IMR-90 (cell line): ENCODE measurements around the gene ATG9A. TPM values are rescaled to one million over a fixed set of nuclear protein-coding genes. Genes with fewer than 3 reads are reported as not detected.

Experiments
- ATAC-seq: fragments of 200-7000 bp; cut with Tn5 transposase; 2 replicates; pipeline ENCODE4 v1.9.1; 2020; ENCODE audit warnings: low read depth, mild to moderate bottlenecking, moderate library complexity
- Bru-seq: library from RNA; stranded (reverse); fragments of 400-500 nt; gene quantifications from one replicate; lab custom pipeline; 2021; lab: Mats Ljungman, UMichigan
- BruChase-seq, 2 experiments: library from RNA; stranded (reverse); fragments of 400-500 nt; gene quantifications; one replicate each; lab custom pipeline; 2021; lab: Mats Ljungman, UMichigan
- BruUV-seq: library from RNA; stranded (reverse); fragments of 400-500 nt; replicated peaks from 2 replicates; lab custom pipeline; 2021; lab: Mats Ljungman, UMichigan
- CTCF ChIA-PET: fragments of 300-600 bp; formaldehyde crosslinking; extraction: SDS; loops from one replicate; lab custom pipeline; 2021; ENCODE audit warnings: antibody characterized with exemption; lab: Yijun Ruan, JAX
- POLR2A ChIA-PET: fragments of 300-600 bp; sonication (Branson Sonifier 250); formaldehyde crosslinking; loops from one replicate; lab custom pipeline; 2022; ENCODE audit warnings: antibody characterized with exemption; ENCODE audit not compliant: unreplicated experiment; lab: Charles Lee
- DNase-seq: peaks from one replicate; pipeline ENCODE4 v3.0.0; 2013
- H2AFZ ChIP-seq: replicated peaks from 2 replicates; pipeline ENCODE3; 2013; ENCODE audit warnings: low read length, mild to moderate bottlenecking; ENCODE audit not compliant: poor library complexity
- H2AK5ac ChIP-seq: 2 replicates; pipeline ENCODE4 v1.6.1; 2013; ENCODE audit warnings: low read depth, low read length, inconsistent platforms
- H2AK9ac ChIP-seq: replicated peaks from 2 replicates; pipeline ENCODE3; 2013; ENCODE audit warnings: mild to moderate bottlenecking, low read depth, low read length, moderate library complexity; ENCODE audit not compliant: poor library complexity
- H2BK120ac ChIP-seq: 2 replicates; pipeline ENCODE4 v1.6.1; 2013; ENCODE audit warnings: low read depth, low read length, inconsistent platforms
- H2BK15ac ChIP-seq: 3 replicates; pipeline ENCODE4 v1.6.1; 2013; ENCODE audit warnings: low read depth, low read length, inconsistent platforms
- H2BK20ac ChIP-seq: 2 replicates; pipeline ENCODE4 v1.6.1; 2013; ENCODE audit warnings: low read depth, mild to moderate bottlenecking, inconsistent platforms, low read length, moderate library complexity
- H2BK5ac ChIP-seq: 2 replicates; pipeline ENCODE4 v1.6.1; 2013; ENCODE audit warnings: mild to moderate bottlenecking, low read depth, low read length, inconsistent platforms; ENCODE audit not compliant: poor library complexity, severe bottlenecking
- H3K14ac ChIP-seq: replicated peaks from 2 replicates; pipeline ENCODE4 v1.6.1; 2013; ENCODE audit warnings: low read depth, low read length, inconsistent platforms
- H3K18ac ChIP-seq: 2 replicates; pipeline ENCODE4 v1.6.1; 2013; ENCODE audit warnings: low read depth, low read length, control low read depth
- H3K23ac ChIP-seq: 2 replicates; pipeline ENCODE4 v1.6.1; 2013; ENCODE audit warnings: low read depth, low read length, inconsistent platforms
- H3K27ac ChIP-seq: 2 replicates; pipeline ENCODE4 v1.5.1; 2013; ENCODE audit warnings: mild to moderate bottlenecking, control low read depth, low read length; ENCODE audit not compliant: insufficient read depth
- H3K27me3 ChIP-seq: 2 replicates; pipeline ENCODE4 v1.6.1; 2013; ENCODE audit warnings: low read length; ENCODE audit not compliant: control insufficient read depth, insufficient read depth
- H3K36me3 ChIP-seq: 2 replicates; pipeline ENCODE4 v1.6.1; 2013; ENCODE audit warnings: low read length, mixed read lengths; ENCODE audit not compliant: control insufficient read depth, insufficient read depth
- H3K4ac ChIP-seq: 2 replicates; pipeline ENCODE4 v1.6.1; 2013; ENCODE audit warnings: low read depth, low read length, inconsistent platforms
- H3K4me1 ChIP-seq: 2 replicates; pipeline ENCODE4 v1.6.1; 2013; ENCODE audit warnings: low read length, mixed read lengths; ENCODE audit not compliant: control insufficient read depth, insufficient read depth
- H3K4me2 ChIP-seq: 2 replicates; pipeline ENCODE4 v1.6.1; 2013; ENCODE audit warnings: low read depth, mild to moderate bottlenecking, control low read depth, low read length, moderate library complexity
- H3K4me3 ChIP-seq: 2 replicates; pipeline ENCODE4 v1.5.1; 2013; ENCODE audit warnings: low read depth, mild to moderate bottlenecking, control low read depth, low read length, moderate library complexity; ENCODE audit not compliant: insufficient read depth
- H3K56ac ChIP-seq: 2 replicates; pipeline ENCODE4 v1.6.1; 2013; ENCODE audit warnings: low read length, inconsistent platforms; ENCODE audit not compliant: insufficient read depth; ENCODE audit errors: extremely low read depth
- H3K79me1 ChIP-seq, 2 experiments: 2 replicates each; pipeline ENCODE4 v1.6.1; 2013; ENCODE audit warnings: low read length in 2 of 2, inconsistent platforms in 1 of 2, low read depth in 1 of 2
- H3K9ac ChIP-seq: 2 replicates; pipeline ENCODE4 v1.6.1; 2013; ENCODE audit warnings: low read depth, low read length, control low read depth
- H3K9me1 ChIP-seq: 2 replicates; pipeline ENCODE4 v1.6.1; 2013; ENCODE audit warnings: low read length, inconsistent platforms; ENCODE audit not compliant: insufficient read depth
- H3K9me3 ChIP-seq: 2 replicates; pipeline ENCODE4 v1.6.1; 2013; ENCODE audit warnings: low read length; ENCODE audit not compliant: control insufficient read depth, insufficient read depth
- H4K20me1 ChIP-seq: 2 replicates; pipeline ENCODE4 v1.6.1; 2013; ENCODE audit warnings: low read length, inconsistent platforms; ENCODE audit not compliant: insufficient read depth
- H4K5ac ChIP-seq: 2 replicates; pipeline ENCODE4 v1.6.1; 2013; ENCODE audit warnings: mild to moderate bottlenecking, low read depth, low read length, control low read depth
- H4K8ac ChIP-seq, 2 experiments: 2 replicates each; pipeline ENCODE4 v1.6.1; 2013; ENCODE audit warnings: low read depth in 2 of 2, low read length in 2 of 2, control low read depth in 1 of 2, inconsistent platforms in 1 of 2
- H4K91ac ChIP-seq: 2 replicates; pipeline ENCODE4 v1.6.1; 2013; ENCODE audit warnings: low read depth, low read length, inconsistent platforms; ENCODE audit not compliant: insufficient read depth
- BHLHE40 ChIP-seq: fragments of 150-350 bp; IDR thresholded peaks from 2 replicates; pipeline ENCODE4 v1.6.1; 2016; ENCODE audit warnings: mild to moderate bottlenecking, low read depth, low read length
- CEBPB ChIP-seq: IDR thresholded peaks from 2 replicates; pipeline ENCODE4 v1.6.1; 2012; ENCODE audit warnings: low read depth, low read length, improper control_type of control experiment
- CHD1 ChIP-seq: IDR thresholded peaks from 2 replicates; pipeline ENCODE4 v1.6.1; 2012; ENCODE audit warnings: low read depth, low read length, improper control_type of control experiment
- ELK1 ChIP-seq: fragments of 150-350 bp; IDR thresholded peaks from 2 replicates; pipeline ENCODE4 v1.6.1; 2016; ENCODE audit warnings: low read depth, mild to moderate bottlenecking, low read length, moderate library complexity, borderline replicate concordance
- FOS ChIP-seq: fragments of 150-350 bp; IDR thresholded peaks from 2 replicates; pipeline ENCODE4 v1.6.1; 2016; ENCODE audit warnings: low read depth, low read length
- MAZ ChIP-seq: IDR thresholded peaks from 2 replicates; pipeline ENCODE4 v1.6.1; 2012; ENCODE audit warnings: low read depth, mild to moderate bottlenecking, low read length, improper control_type of control experiment, moderate library complexity, borderline replicate concordance
- MXI1 ChIP-seq: IDR thresholded peaks from 2 replicates; pipeline ENCODE4 v1.6.1; 2012; ENCODE audit warnings: low read depth, mild to moderate bottlenecking, low read length, moderate library complexity, borderline replicate concordance
- NFE2L2 ChIP-seq: fragments of 150-350 bp; IDR thresholded peaks from 2 replicates; pipeline ENCODE4 v1.6.1; 2016; ENCODE audit warnings: low read depth, mild to moderate bottlenecking, low read length
- RAD21 ChIP-seq: IDR thresholded peaks from 2 replicates; pipeline ENCODE4 v1.6.1; 2012; ENCODE audit warnings: low read length, improper control_type of control experiment
- RCOR1 ChIP-seq: IDR thresholded peaks from 2 replicates; pipeline ENCODE4 v1.6.1; 2012; ENCODE audit warnings: mild to moderate bottlenecking, low read length, improper control_type of control experiment; ENCODE audit not compliant: insufficient replicate concordance
- SMC3 ChIP-seq: fragments of 150-350 bp; IDR thresholded peaks from 2 replicates; pipeline ENCODE4 v1.6.1; 2016; ENCODE audit warnings: low read depth, mild to moderate bottlenecking, antibody characterized with exemption, low read length, moderate library complexity
- WGBS, 2 experiments: methylation state at CpG; one replicate each; pipeline versions ENCODE4 v1.1.5 to v1.1.7; 2013; ENCODE audit warnings: missing lambda C conversion rate in 2 of 2; ENCODE audit not compliant: insufficient read length in 1 of 2; ENCODE audit errors: extremely low coverage in 2 of 2; 5-methylcytosine and 5-hydroxymethylcytosine counted together
- dilution Hi-C: fragments of 300-500 bp; cut with HindIII; formaldehyde crosslinking; loops from one replicate; pipeline ENCODE4 v1.14.3; 2018; ENCODE audit warnings: low sequenced_read_pairs; ENCODE audit not compliant: unreplicated experiment
- in situ Hi-C: fragments of 300-500 bp; cut with MboI; formaldehyde crosslinking; loops from 3 replicates; pipeline ENCODE4 v1.14.3; 2019; ENCODE audit warnings: low sequenced_read_pairs, inconsistent platforms, mixed read lengths
- intact Hi-C: fragments of 100-400 bp; cut with micrococcal nuclease; formaldehyde crosslinking; loops from 2 replicates; pipeline ENCODE4 v1.10.0; 2022
- long read RNA-seq: library from polyadenylated mRNA; unstranded; transcript quantifications from one replicate; pipeline ENCODE4 v2.0.0, GENCODE V29; 2021; ENCODE audit not compliant: unreplicated experiment
- polyA plus RNA-seq, 3 experiments: library from polyadenylated mRNA; depleted of rRNA; stranded (reverse); fragments of >200 nt; gene quantifications; 2 replicates each; pipeline ENCODE4 v1.2.3, GENCODE V29; 2012; ENCODE audit warnings: low replicate concordance in 1 of 3
- total RNA-seq: library from RNA; depleted of rRNA; stranded (reverse); fragments of >200 nt; gene quantifications from 2 replicates; pipeline ENCODE4 v1.2.3, GENCODE V29; 2012; rRNA removed
- TF ChIP-seq, protein P1 (sequence below): fragments of 150-350 bp; IDR thresholded peaks from 2 replicates; pipeline ENCODE4 v1.6.1; 2017; ENCODE audit warnings: mild to moderate bottlenecking, antibody characterized with exemption, low read length, low read depth

Gene ATG9A
- total RNA-seq: 27.8 and 35.1 TPM in 2 replicates
- 58.3 and 59.7 TPM in 2 replicates for polyA plus RNA-seq (2012; rRNA removed)
- polyA plus RNA-seq (2012; cell fraction: cytosol; rRNA removed): 28.7 and 55.2 TPM in 2 replicates
- polyA plus RNA-seq (2012; cell fraction: nucleus; rRNA removed; ENCODE audit: low replicate concordance): 65.1 and 91.7 TPM in 2 replicates
- percentile 52 among the genes with signal in this experiment for Bru-seq, nascent RNA
- BruChase-seq, experiment 1, labeled RNA remaining after a 6-hour chase: percentile 73 among the genes with signal in this experiment
- BruChase-seq, experiment 2, labeled RNA remaining after a 2-hour chase: percentile 60 among the genes with signal in this experiment
- long read RNA-seq, full-length matches to known transcripts: 11 of 36 reads
- long read RNA-seq, partial matches to known transcripts: 12 of 36 reads
- long read RNA-seq, other reads (novel, unspliced or antisense): 13 of 36 reads

DNA sequence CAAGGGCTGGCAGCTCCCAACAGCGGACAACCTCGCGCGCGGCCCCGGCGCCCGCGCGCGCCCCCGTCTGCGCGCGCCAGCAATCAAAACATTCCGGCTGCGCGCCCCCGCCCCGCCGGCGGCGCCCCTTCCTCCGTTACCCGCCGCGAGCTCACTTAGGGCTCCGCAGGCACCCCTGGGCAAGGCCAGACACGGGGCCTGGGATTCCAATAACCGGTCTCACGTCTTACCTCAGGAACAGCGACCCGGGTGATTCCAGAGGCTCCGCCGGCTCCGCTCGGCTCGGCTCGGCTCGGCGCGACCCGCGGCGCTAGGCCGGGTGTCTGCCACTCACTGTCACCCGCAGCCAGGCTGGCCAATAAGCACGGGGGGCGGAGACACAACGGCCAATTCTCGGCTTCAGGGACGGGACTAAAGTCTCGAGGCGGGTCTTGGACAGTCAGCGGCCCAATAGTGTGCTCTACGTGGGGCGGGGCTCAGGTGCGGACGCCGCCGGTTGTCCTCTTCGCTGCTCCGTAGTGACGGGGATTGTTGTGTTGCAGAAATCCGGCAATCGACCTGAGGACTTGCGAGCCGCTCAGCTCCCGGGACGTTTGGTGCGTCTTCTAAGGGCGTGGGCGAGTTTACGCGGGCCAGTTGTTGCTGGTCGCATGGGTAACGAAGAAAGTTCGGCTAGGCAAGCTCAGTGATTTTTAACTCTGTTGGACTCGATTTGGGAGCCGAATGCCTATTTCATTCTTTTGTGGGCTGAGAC is at the start of gene ATG9A, which contains the start of gene ANKZF1:
ATG9A (minus strand) TSS at position 332 of the 754 bp plus-strand sequence. CDS start 1,612 bp downstream, outside the sequence.
ANKZF1 (plus strand) TSS at position 502 of the 754 bp plus-strand sequence. CDS start 452 bp downstream, outside the sequence.
- Histone ChIP-seq H3K4me3 (peak within 1 kb of the TSS; percentile 79), H3K4me2 (peak within 1 kb of the TSS; percentile 93), H4K8ac (peak within 1 kb of the TSS; percentile 38 to 91), H3K4ac (peak within 1 kb of the TSS; percentile 93), H3K9me1 (peaks cover 8% of the 10 kb centered on the region; the same call in 1 of the 2 replicates), H3K9ac (peak within 1 kb of the TSS; percentile 82), H3K27ac (peak within 1 kb of the TSS; percentile 86), H3K9me3 (no peaks in the 10 kb centered on the region), H3K56ac (peak within 1 kb of the TSS; percentile 78), H2AFZ (peak within 1 kb of the TSS; percentile 99), H4K5ac (peak within 1 kb of the TSS; percentile 67), H2BK5ac (peak within 1 kb of the TSS; percentile 78), H2AK9ac (peak within 1 kb of the TSS; percentile 98), H4K91ac (peak within 1 kb of the TSS; percentile 93), H3K14ac (peak within 1 kb of the TSS; percentile 93), H2BK120ac (peak within 1 kb of the TSS; percentile 82), H2BK20ac (0 out of 2 replicates have a peak within 1 kb of the TSS, but pooled peaks have one; percentile 51), H3K27me3 (no peaks in the 10 kb centered on the region), H3K36me3 (peaks cover 35% of the 10 kb centered on the region), H4K20me1 (no peaks in the 10 kb centered on the region), H3K79me1 (peaks cover 46 to 55% of the 10 kb centered on the region in 2 experiments), H2BK15ac (peak within 1 kb of the TSS; percentile 25; the same call in 1 of the 3 replicates), H2AK5ac (peak within 1 kb of the TSS; percentile 60), H3K4me1 (peaks cover 5% of the 10 kb centered on the region), H3K23ac (peak within 1 kb of the TSS; percentile 87), H3K18ac (peak within 1 kb of the TSS; percentile 36)
- peak; percentile 98 for DNase-seq
- intact Hi-C loops: loop anchor here (1.0 to 2.0 kb wide), 2 partner anchors 59 to 65 kb away; no protein-coding TSS in a partner anchor
- ATAC-seq: peak; percentile 99
- 1% methylated on average over 49 of the region's 80 CpGs; no CpG with 5 or more reads in 1 of the 2 experiments for WGBS, 2 experiments
- BruUV-seq: no TSS peak
- in situ Hi-C loops: no loop called here
- ChIA-PET POLR2A (interaction anchor here (0.7 to 1.1 kb wide), 2 partner anchors 15 to 20 kb away, joined by 6 to 18 read pairs; no protein-coding TSS in a partner anchor), CTCF (interaction anchor here (1.3 kb wide), 1 partner anchor 66 kb away, joined by 8 read pairs; no protein-coding TSS in a partner anchor)
- dilution Hi-C loops: no loop called here
- peak; percentile 65; the same call in 1 of the 2 replicates for TF ChIP-seq FOS
- TF ChIP-seq MXI1: peak; percentile 27; the same call in 1 of the 2 replicates
- TF ChIP-seq RCOR1: no peak
- no peak for TF ChIP-seq NFE2L2
- peak; percentile 32; the same call in 1 of the 2 replicates for TF ChIP-seq MAZ
- TF ChIP-seq BHLHE40: no peak
- peak; percentile 70 for TF ChIP-seq CEBPB
- no peak for TF ChIP-seq ELK1
- TF ChIP-seq, protein P1, sequence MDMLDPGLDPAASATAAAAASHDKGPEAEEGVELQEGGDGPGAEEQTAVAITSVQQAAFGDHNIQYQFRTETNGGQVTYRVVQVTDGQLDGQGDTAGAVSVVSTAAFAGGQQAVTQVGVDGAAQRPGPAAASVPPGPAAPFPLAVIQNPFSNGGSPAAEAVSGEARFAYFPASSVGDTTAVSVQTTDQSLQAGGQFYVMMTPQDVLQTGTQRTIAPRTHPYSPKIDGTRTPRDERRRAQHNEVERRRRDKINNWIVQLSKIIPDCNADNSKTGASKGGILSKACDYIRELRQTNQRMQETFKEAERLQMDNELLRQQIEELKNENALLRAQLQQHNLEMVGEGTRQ: no peak
- TF ChIP-seq CHD1: no peak
- TF ChIP-seq SMC3: 0 out of 2 replicates have a peak, but pooled peaks have one; percentile 10
- TF ChIP-seq RAD21: no peak
